SU-DHL-6 (cell line): ENCODE results near the gene PROX2.

Source experiments
- EZH2phosphoT487 ChIP-seq: fragments of 200-600 bp; sonication (generic), shearing (Covaris generic); conservative IDR thresholded peaks from 2 replicates; pipeline ENCODE4 v1.6.1; 2018; ENCODE audit warnings: mild to moderate bottlenecking, antibody characterized with exemption, low read length, moderate library complexity, mixed read lengths
- TF ChIP-seq, protein P1 (sequence below): fragments of 200-600 bp; sonication (generic); IDR thresholded peaks from one replicate; pipeline ENCODE4 v1.5.1; 2017; ENCODE audit warnings: antibody characterized with exemption, mild to moderate bottlenecking, low read length, moderate library complexity; ENCODE audit not compliant: insufficient read depth, poor library complexity, severe bottlenecking

DNA sequence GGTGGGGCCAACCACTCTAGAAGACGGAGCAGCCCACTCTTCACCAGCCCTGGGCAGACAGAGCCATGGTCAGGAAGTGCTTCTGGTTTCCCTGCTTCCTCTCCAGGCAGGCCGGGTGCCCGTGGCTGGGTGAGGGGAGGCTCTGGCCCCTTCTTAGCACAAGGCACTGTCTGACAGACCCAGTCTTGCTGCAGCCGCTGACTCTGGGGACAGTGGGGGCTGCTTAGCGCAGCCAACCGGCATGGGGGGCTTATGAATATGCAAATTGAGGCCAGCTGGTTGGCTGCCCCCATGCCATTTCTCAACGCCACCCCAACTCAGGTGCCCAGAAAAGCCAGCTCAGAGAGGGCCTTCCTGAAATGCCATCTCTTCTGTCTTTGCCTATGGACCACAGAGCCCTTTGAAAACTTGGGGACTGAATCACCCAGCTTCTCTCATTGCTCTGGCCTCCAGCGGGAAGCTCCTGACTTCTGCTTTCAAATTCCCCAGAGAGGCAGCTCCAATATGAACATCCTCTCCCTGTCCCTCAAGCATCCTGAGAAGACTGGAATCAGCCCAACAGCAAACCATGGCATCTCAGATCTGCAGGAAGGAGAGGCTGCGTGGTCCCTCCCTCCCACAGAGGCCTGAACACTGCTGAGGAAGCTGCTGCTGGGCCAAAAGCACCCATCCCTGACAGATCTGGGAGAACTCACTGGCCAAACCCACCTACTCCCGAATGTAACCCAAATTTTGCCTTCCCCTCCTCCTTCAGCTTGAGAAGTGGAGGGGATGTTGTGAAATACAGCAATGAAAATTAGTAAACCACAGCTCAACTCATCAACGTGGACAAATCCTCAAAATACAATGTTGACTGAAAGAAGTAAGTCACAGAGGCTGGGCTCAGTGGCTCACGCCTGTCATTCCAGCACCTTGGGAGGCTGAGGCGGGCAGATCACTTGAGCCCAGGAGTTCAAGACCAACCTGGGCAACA, at the start of gene PROX2:
- TF ChIP-seq, protein P1, sequence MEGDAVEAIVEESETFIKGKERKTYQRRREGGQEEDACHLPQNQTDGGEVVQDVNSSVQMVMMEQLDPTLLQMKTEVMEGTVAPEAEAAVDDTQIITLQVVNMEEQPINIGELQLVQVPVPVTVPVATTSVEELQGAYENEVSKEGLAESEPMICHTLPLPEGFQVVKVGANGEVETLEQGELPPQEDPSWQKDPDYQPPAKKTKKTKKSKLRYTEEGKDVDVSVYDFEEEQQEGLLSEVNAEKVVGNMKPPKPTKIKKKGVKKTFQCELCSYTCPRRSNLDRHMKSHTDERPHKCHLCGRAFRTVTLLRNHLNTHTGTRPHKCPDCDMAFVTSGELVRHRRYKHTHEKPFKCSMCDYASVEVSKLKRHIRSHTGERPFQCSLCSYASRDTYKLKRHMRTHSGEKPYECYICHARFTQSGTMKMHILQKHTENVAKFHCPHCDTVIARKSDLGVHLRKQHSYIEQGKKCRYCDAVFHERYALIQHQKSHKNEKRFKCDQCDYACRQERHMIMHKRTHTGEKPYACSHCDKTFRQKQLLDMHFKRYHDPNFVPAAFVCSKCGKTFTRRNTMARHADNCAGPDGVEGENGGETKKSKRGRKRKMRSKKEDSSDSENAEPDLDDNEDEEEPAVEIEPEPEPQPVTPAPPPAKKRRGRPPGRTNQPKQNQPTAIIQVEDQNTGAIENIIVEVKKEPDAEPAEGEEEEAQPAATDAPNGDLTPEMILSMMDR = no peak
- TF ChIP-seq EZH2phosphoT487 = no peak
